ENCODE data around the gene MFSD6. TPM values are rescaled to one million over a fixed set of nuclear protein-coding genes. Genes with fewer than 3 reads are reported as not detected.

The MFSD6 gene
- total and polyA plus RNA-seq, 2 of the 8 experiments (the other 6 are each of a cell fraction or from before 2014, with no cell fraction given) = 1.8 to 5.1 TPM

GRCh38 chr2:190444976-190445375, 36.8 kb downstream of the MFSD6 start:
- Histone ChIP-seq H3K79me2 (ENCODE audit: control insufficient read depth in 1 of 2, insufficient read depth in 2 of 2, low read length in 2 of 2) (no peaks in the 10 kb centered on the region), H3K23me2 (ENCODE audit: low read depth, low read length) (no peaks in the 10 kb centered on the region), H3K9ac (replicated peaks in 1 of 4; ENCODE audit: extremely low read depth in 1 of 4, low read depth in 3 of 4, low read length in 3 of 4) (no peak overlapping the region), H3K9me3 (ENCODE audit: insufficient read depth in 2 of 2, low read depth in 1 of 2, low read length in 1 of 2) (no peaks in the 10 kb centered on the region), H2BK15ac (ENCODE audit: low read length) (no peak overlapping the region), H3K27ac (ENCODE audit: low read depth, low read length) (no peak overlapping the region), H3K27me3 (replicated peaks in 1 of 4; ENCODE audit: control insufficient read depth in 3 of 4, extremely low read depth in 1 of 4, insufficient read depth in 3 of 4, low read length in 3 of 4) (no peaks in the 10 kb centered on the region), H3K23ac (ENCODE audit: insufficient read length) (no peak overlapping the region), H2BK120ac (replicated peaks; ENCODE audit: low read depth, low read length) (no peak overlapping the region), H3K14ac (ENCODE audit: insufficient read length) (no peak overlapping the region), H3K4me3 (ENCODE audit: extremely low read depth in 1 of 4, insufficient read depth in 2 of 4, low read depth in 3 of 4, low read length in 4 of 4) (no peak overlapping the region), H4K20me1 (replicated peaks in 1 of 2; ENCODE audit: control insufficient read depth in 1 of 2, insufficient read depth in 2 of 2, low read length in 2 of 2) (no peaks in the 10 kb centered on the region), H3K36me3 (ENCODE audit: control insufficient read depth in 2 of 4, insufficient read depth in 4 of 4, low read length in 3 of 4) (no peaks in the 10 kb centered on the region), H3K4ac (replicated peaks; ENCODE audit: insufficient read length, low read depth, low read length) (no peak overlapping the region), H2BK20ac (ENCODE audit: low read length) (no peak overlapping the region), H3K18ac (ENCODE audit: extremely low read depth, low read length) (no peak overlapping the region), H2AFZ (ENCODE audit: low read length) (no peak overlapping the region), H3K4me2 (ENCODE audit: insufficient read depth in 1 of 2, low read depth in 2 of 2, low read length in 2 of 2) (no peak overlapping the region), H2AK5ac (ENCODE audit: low read depth, low read length) (no peak overlapping the region), H3K4me1 (replicated peaks in 1 of 4; ENCODE audit: control insufficient read depth in 3 of 4, insufficient read depth in 4 of 4, low read length in 3 of 4) (peaks cover 0 to 2% (median 0%) of the 10 kb centered on the region in 4 experiments; a peak in 1 of 7 replicates), H3K56ac (replicated peaks; ENCODE audit: insufficient read length, low read depth, low read length) (no peak overlapping the region), H3K79me1 (ENCODE audit: low read depth, low read length) (no peaks in the 10 kb centered on the region), H2BK5ac (ENCODE audit: low read depth, low read length) (no peak overlapping the region), H4K8ac (ENCODE audit: extremely low read depth, insufficient read depth, low read length) (no peak overlapping the region), H4K5ac (ENCODE audit: insufficient read length, low read depth, low read length) (no peak overlapping the region), H4K91ac (replicated peaks; ENCODE audit: insufficient read length, low read length) (no peak overlapping the region), H2BK12ac (ENCODE audit: low read depth, low read length) (no peak overlapping the region)
- no peak for TF ChIP-seq SUZ12 (IDR thresholded peaks at IDR 0.05; ENCODE audit: low read length)
- TF ChIP-seq NANOG (IDR thresholded peaks at IDR 0.05; ENCODE audit: insufficient read depth, low read depth, low read length, poor library complexity, severe bottlenecking) = no peak
- no peak for TF ChIP-seq CBX8 (IDR thresholded peaks at IDR 0.05; ENCODE audit: borderline replicate concordance, low read depth, low read length)
- no peak for TF ChIP-seq BRCA1 (IDR thresholded peaks at IDR 0.05; ENCODE audit: low read depth, low read length)
- TF ChIP-seq SP2 (IDR thresholded peaks at IDR 0.05; ENCODE audit: low read length) = no peak
- no peak for TF ChIP-seq JUND (IDR thresholded peaks at IDR 0.05; ENCODE audit: low read length)
- TF ChIP-seq MAFK (IDR thresholded peaks at IDR 0.05; ENCODE audit: low read depth, low read length) = no peak
- TF ChIP-seq POLR2A (IDR thresholded peaks at IDR 0.05; ENCODE audit: control extremely low read depth in 1 of 2, low read depth in 2 of 2, low read length in 2 of 2) = no peak
- TF ChIP-seq KDM1A (IDR thresholded peaks at IDR 0.05; ENCODE audit: borderline replicate concordance, low read length) = no peak
- POLR2A ChIA-PET (ENCODE audit: partially characterized antibody) = no interaction called here
- WGBS, 2 experiments (ENCODE audit: extremely low coverage in 1 of 2, insufficient coverage in 1 of 2, insufficient read length in 1 of 2, insufficient replicate concordance in 2 of 2, low coverage in 1 of 2, low lambda C conversion rate in 2 of 2, missing lambda C conversion rate in 1 of 2) = 92% methylated on average over 1 of the region's 1 CpG; no CpG with 5 or more reads in 1 of the 2 experiments
- CTCF ChIA-PET (ENCODE audit: partially characterized antibody) = no interaction called here
- DNase-seq (ENCODE audit: low read depth in 1 of 2, low spot score in 2 of 2) = no peak
- no peak for FAIRE-seq
